ENCODE results near the gene KCNC1. TPM values are rescaled to one million over a fixed set of nuclear protein-coding genes. Genes with fewer than 3 reads are reported as not detected.

Gene KCNC1
- total RNA-seq, 2 experiments from 2014 or later, result not detected

GRCh38 chr11:17798253-17798652, 63.7 kb downstream of the KCNC1 start:
- Mint-ChIP-seq H3K9me3 (ENCODE audit: low read depth) (no peaks in the 10 kb centered on the region), H3K4me1 (no peaks in the 10 kb centered on the region), H3K27ac (no peak overlapping the region), H3K4me3 (no peak overlapping the region), H3K36me3 (no peaks in the 10 kb centered on the region), H3K27me3 (no peaks in the 10 kb centered on the region)
- DNase-seq (no peak), ATAC-seq (no peak)
- CTCF ChIA-PET, result no interaction called here

DNA sequence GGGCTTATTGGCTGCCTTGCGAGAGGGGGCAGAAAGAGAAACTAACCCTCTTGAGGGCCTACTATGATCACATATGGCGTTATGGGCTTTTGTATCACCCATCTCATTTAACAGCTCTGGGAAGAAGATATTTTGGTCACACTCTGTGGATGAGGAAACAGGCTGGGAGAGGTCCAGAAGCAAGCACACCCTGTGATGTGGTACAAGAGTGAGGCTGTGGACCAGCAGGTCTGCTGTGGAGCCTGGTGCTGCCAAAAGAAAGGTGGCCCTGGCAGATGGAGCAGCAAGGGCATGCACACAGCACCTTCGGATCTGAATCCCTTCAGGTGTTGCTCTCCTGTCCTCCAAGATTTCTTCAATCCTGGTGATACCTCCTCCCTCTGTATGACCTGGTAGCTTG, 64.1 kb downstream of the KCNC1 start:
- Mint-ChIP-seq H3K4me3 (no peak overlapping the region), H3K36me3 (no peaks in the 10 kb centered on the region), H3K9me3 (ENCODE audit: low read depth) (no peaks in the 10 kb centered on the region), H3K27ac (no peak overlapping the region), H3K4me1 (no peaks in the 10 kb centered on the region), H3K27me3 (no peaks in the 10 kb centered on the region)
- CTCF ChIA-PET, result no interaction called here
- ATAC-seq (no peak), DNase-seq (no peak)

- no peak overlapping the region for H3K4me3 Mint-ChIP-seq
- H3K4me1 Mint-ChIP-seq, result no peaks in the 10 kb centered on the region
- no peaks in the 10 kb centered on the region for H3K9me3 Mint-ChIP-seq (ENCODE audit: low read depth)
- CTCF ChIA-PET, result no interaction called here
- ATAC-seq, result no peak
- no peaks in the 10 kb centered on the region for H3K27me3 Mint-ChIP-seq
- no peaks in the 10 kb centered on the region for H3K36me3 Mint-ChIP-seq
- H3K27ac Mint-ChIP-seq, result no peak overlapping the region
- DNase-seq, result no peak
Observed at GRCh38 chr11:17799147-17799546, 64.6 kb downstream of the KCNC1 start.

GRCh38 chr11:17801166-17801565, 66.6 kb downstream of the KCNC1 start:
- ATAC-seq, result no peak
- Mint-ChIP-seq H3K36me3 (no peaks in the 10 kb centered on the region), H3K4me1 (no peaks in the 10 kb centered on the region), H3K4me3 (no peak overlapping the region), H3K27ac (no peak overlapping the region), H3K27me3 (no peaks in the 10 kb centered on the region), H3K9me3 (ENCODE audit: low read depth) (no peaks in the 10 kb centered on the region)
- DNase-seq, result no peak
- CTCF ChIA-PET, result no interaction called here

GRCh38 chr11:17802491-17802890, 67.9 kb downstream of the KCNC1 start:
- no peak for DNase-seq

DNA sequence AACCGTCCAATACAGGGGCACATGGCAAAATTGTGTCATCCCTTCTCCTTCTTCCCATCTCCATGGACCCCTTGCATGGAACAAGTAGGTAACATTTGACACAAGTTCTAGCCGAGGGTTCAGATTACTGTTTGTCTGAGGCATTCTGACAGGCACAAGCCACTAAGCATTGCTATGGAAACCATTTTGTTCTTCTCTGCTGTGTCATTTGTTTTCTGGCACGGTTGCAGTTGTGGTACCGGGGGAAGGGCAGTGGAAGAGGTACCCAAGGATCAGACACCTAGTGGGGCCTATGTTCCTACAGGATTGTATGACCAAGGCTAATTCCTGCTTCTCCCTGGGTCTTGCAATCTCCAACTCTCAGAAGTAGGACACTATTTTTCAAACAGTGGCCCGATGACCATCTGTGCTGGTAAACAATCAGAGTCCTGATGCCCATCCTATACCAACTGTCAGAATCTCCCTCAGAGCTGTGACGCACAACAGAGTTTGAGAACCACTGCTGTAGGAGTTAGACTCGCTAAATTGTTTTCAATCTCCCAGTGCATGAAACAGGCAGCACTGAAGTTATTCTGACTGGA, 69.3 kb downstream of the KCNC1 start:
- DNase-seq, result no peak
- no peak overlapping the region for H3K27ac Mint-ChIP-seq
- H3K4me3 Mint-ChIP-seq, result no peak overlapping the region
- H3K27me3 Mint-ChIP-seq, result no peaks in the 10 kb centered on the region
- no peaks in the 10 kb centered on the region for H3K4me1 Mint-ChIP-seq
- H3K9me3 Mint-ChIP-seq (ENCODE audit: low read depth), result no peaks in the 10 kb centered on the region
- CTCF ChIA-PET, result interaction anchor here (1.9 kb wide), 1 partner anchor 73 kb away, joined by 4 read pairs; no protein-coding TSS in a partner anchor
- H3K36me3 Mint-ChIP-seq, result no peaks in the 10 kb centered on the region
- no peak for ATAC-seq

More at GRCh38 chr11:17802491-17802890, 67.9 kb downstream of the KCNC1 start:
- CTCF ChIA-PET, result interaction anchor here (1.9 kb wide), 1 partner anchor 71 kb away, joined by 4 read pairs; no protein-coding TSS in a partner anchor
- no peaks in the 10 kb centered on the region for H3K4me1 Mint-ChIP-seq
- H3K4me3 Mint-ChIP-seq, result no peak overlapping the region
- H3K36me3 Mint-ChIP-seq, result no peaks in the 10 kb centered on the region
- no peaks in the 10 kb centered on the region for H3K27me3 Mint-ChIP-seq
- no peak overlapping the region for H3K27ac Mint-ChIP-seq
- no peak for ATAC-seq
- H3K9me3 Mint-ChIP-seq (ENCODE audit: low read depth), result no peaks in the 10 kb centered on the region

- H3K9me3 Mint-ChIP-seq (ENCODE audit: low read depth), result no peaks in the 10 kb centered on the region
- no peak overlapping the region for H3K4me3 Mint-ChIP-seq
- DNase-seq (no peak), ATAC-seq (no peak)
- CTCF ChIA-PET, result no interaction called here
- H3K36me3 Mint-ChIP-seq, result no peaks in the 10 kb centered on the region
- H3K27me3 Mint-ChIP-seq, result no peaks in the 10 kb centered on the region
- no peak overlapping the region for H3K27ac Mint-ChIP-seq
- H3K4me1 Mint-ChIP-seq, result no peaks in the 10 kb centered on the region
Observed at GRCh38 chr11:17805043-17805442, 70.5 kb downstream of the KCNC1 start.

DNA sequence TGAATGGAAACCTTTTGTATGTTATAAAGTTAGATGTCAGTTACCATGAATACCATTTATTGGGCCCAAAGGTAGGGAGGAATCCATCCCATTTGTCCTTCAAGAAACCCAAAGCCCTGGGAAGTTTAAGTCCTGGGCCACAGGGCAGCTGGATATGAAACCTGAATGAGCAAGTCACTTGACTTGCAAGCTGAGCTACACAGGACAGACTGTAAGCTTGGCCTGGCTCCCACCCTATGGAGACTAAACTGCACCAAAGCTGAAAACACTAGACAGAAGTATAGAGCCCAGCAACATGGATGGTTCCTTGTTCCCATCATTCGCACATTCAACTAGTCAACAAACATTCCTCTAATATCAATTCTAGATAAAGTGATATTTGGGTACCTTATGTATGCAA, 71.3 kb downstream of the KCNC1 start:
- no peaks in the 10 kb centered on the region for H3K27me3 Mint-ChIP-seq
- DNase-seq (no peak), ATAC-seq (no peak)
- H3K9me3 Mint-ChIP-seq (ENCODE audit: low read depth), result no peaks in the 10 kb centered on the region
- H3K36me3 Mint-ChIP-seq, result no peaks in the 10 kb centered on the region
- H3K4me3 Mint-ChIP-seq, result no peak overlapping the region
- CTCF ChIA-PET, result no interaction called here
- H3K4me1 Mint-ChIP-seq, result no peaks in the 10 kb centered on the region
- no peak overlapping the region for H3K27ac Mint-ChIP-seq

- no peaks in the 10 kb centered on the region for H3K36me3 Mint-ChIP-seq
- H3K27me3 Mint-ChIP-seq, result no peaks in the 10 kb centered on the region
- H3K27ac Mint-ChIP-seq, result no peak overlapping the region
- no peak overlapping the region for H3K4me3 Mint-ChIP-seq
- no peaks in the 10 kb centered on the region for H3K9me3 Mint-ChIP-seq (ENCODE audit: low read depth)
- CTCF ChIA-PET, result no interaction called here
- ATAC-seq, result no peak
- no peak for DNase-seq
- H3K4me1 Mint-ChIP-seq, result no peaks in the 10 kb centered on the region
Observed at GRCh38 chr11:17807034-17807433, 72.5 kb downstream of the KCNC1 start.

GRCh38 chr11:17810041-17810440, 75.5 kb downstream of the KCNC1 start:
- DNase-seq (no peak), ATAC-seq (no peak)
- Mint-ChIP-seq H3K27ac (no peak overlapping the region), H3K27me3 (no peaks in the 10 kb centered on the region), H3K4me1 (no peaks in the 10 kb centered on the region), H3K36me3 (no peaks in the 10 kb centered on the region), H3K9me3 (ENCODE audit: low read depth) (no peaks in the 10 kb centered on the region), H3K4me3 (no peak overlapping the region)
- CTCF ChIA-PET, result no interaction called here

DNA sequence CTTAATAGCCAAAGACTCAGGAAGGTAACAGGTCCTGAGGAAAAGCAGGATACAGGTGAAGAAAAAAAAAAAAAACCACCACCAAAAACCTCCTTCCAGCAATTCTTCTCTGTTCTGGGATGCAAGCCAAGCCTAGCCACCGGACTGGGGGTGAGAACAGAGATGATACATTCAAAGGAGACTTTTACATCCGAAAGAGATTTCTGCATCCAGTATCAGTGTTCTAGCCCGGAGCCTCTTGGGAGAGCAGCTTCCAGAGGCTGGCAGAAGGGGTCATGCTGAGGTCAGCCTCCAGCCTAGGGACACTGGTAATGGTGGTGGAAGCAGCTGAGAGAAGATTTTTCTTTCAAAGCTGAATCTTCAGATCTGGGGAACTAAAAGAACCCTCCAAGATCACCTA, 76.2 kb downstream of the KCNC1 start:
- no peaks in the 10 kb centered on the region for H3K36me3 Mint-ChIP-seq
- no peaks in the 10 kb centered on the region for H3K9me3 Mint-ChIP-seq (ENCODE audit: low read depth)
- no peak overlapping the region for H3K27ac Mint-ChIP-seq
- DNase-seq (no peak), ATAC-seq (no peak)
- H3K27me3 Mint-ChIP-seq, result no peaks in the 10 kb centered on the region
- H3K4me3 Mint-ChIP-seq, result no peak overlapping the region
- CTCF ChIA-PET, result no interaction called here
- no peaks in the 10 kb centered on the region for H3K4me1 Mint-ChIP-seq

DNA sequence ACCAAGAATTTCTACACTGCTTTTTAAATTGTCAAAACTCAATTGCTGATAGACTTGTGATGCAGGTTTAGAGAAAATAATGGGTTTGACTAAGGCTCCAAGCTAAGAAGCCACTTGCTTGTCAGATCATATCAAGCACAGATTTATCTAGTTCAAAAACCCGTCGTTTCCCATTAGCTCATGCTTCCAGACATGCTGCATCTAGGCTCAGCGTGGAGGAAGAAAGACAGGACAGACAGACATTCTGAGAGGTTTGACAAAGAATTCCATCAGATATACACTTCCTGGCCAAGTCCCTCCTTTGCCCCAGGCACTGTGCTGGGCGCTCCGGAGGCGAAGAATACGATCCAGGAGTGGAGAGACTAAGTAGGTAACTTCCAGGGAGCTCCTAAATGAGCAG, 76.8 kb downstream of the KCNC1 start:
- H3K27me3 Mint-ChIP-seq, result no peaks in the 10 kb centered on the region
- H3K4me1 Mint-ChIP-seq, result no peaks in the 10 kb centered on the region
- H3K9me3 Mint-ChIP-seq (ENCODE audit: low read depth), result no peaks in the 10 kb centered on the region
- no peak for DNase-seq
- ATAC-seq, result no peak
- no peak overlapping the region for H3K27ac Mint-ChIP-seq
- H3K4me3 Mint-ChIP-seq, result no peak overlapping the region
- H3K36me3 Mint-ChIP-seq, result no peaks in the 10 kb centered on the region
- CTCF ChIA-PET, result no interaction called here

GRCh38 chr11:17812091-17812864, 77.7 kb downstream of the KCNC1 start:
- no peaks in the 10 kb centered on the region for H3K36me3 Mint-ChIP-seq
- no peak overlapping the region for H3K27ac Mint-ChIP-seq
- no peak overlapping the region for H3K4me3 Mint-ChIP-seq
- ATAC-seq, result no peak
- no peaks in the 10 kb centered on the region for H3K4me1 Mint-ChIP-seq
- no peaks in the 10 kb centered on the region for H3K9me3 Mint-ChIP-seq (ENCODE audit: low read depth)
- no peak for DNase-seq
- H3K27me3 Mint-ChIP-seq, result no peaks in the 10 kb centered on the region
- CTCF ChIA-PET, result no interaction called here

GRCh38 chr11:17812865-17813187, 78.2 kb downstream of the KCNC1 start:
- CTCF ChIA-PET, result no interaction called here
- Mint-ChIP-seq H3K4me3 (no peak overlapping the region), H3K27ac (no peak overlapping the region), H3K27me3 (no peaks in the 10 kb centered on the region), H3K4me1 (no peaks in the 10 kb centered on the region), H3K9me3 (ENCODE audit: low read depth) (no peaks in the 10 kb centered on the region), H3K36me3 (no peaks in the 10 kb centered on the region)
- DNase-seq, result no peak
- no peak for ATAC-seq

Data from activated CD8-positive, alpha-beta memory T cell treated with anti-CD3 and anti-CD28 coated beads, Interleukin-2, amount 10 ng/mL, durations not matched to agents 7 days and 5 days (primary cell).